HG03378 (cell line): Measurements from ENCODE around the gene TSPEAR.
"Not testable (repeated sequence)": the region's sequence is repeated elsewhere in the genome, so short reads cannot be mapped to it uniquely, and the experiment has no call there.

Experiments
- ATAC-seq: cut with Tn5 transposase; IDR thresholded peaks from one replicate; pipeline ENCODE4 v1.9.1; 2021; ENCODE audit warnings: mild to moderate bottlenecking, moderate library complexity; ENCODE audit not compliant: unreplicated experiment

TSPEAR gene

DNA sequence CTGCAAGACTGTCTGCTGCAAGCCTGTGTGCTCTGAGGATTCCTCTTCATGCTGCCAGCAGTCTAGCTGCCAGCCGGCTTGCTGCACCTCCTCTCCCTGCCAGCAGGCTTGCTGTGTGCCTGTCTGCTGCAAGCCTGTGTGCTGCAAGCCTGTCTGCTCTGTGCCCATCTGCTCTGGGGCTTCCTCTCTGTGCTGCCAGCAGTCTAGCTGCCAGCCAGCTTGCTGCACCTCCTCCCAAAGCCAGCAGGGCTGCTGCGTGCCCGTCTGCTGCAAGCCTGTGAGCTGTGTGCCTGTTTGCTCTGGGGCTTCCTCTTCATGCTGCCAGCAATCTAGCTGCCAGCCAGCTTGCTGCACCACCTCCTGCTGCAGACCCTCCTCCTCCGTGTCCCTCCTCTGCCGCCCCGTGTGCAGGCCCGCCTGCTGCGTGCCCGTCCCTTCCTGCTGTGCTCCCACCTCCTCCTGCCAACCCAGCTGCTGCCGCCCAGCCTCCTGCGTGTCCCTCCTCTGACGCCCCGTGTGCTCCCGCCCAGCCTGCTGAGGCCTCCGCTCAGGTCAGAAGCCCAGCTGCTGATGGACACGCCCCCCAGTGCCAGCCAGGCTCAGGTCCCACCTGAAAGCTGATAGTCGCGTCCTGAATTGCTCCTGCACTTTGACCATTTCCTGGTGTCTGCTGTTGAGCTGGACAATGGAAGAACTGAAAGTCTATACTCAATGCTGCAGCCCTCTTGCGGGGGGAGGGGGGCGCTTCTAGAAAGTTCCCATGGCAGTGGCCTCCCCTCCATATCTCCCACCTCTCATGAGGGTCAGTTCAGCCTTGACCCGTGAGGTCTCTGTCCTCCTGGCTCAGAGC is 136.7 kb downstream of the TSPEAR start:
- ATAC-seq: no peak

GRCh38 chr21:44573630-44574456 is 137.5 kb downstream of the TSPEAR start, which contains the start of gene KRTAP10-4:
Gene KRTAP10-4, plus strand, starts transcription at chr21:44573729. Its CDS starts 30 bp downstream, at chr21:44573759.
- not testable (repeated sequence) for ATAC-seq

DNA sequence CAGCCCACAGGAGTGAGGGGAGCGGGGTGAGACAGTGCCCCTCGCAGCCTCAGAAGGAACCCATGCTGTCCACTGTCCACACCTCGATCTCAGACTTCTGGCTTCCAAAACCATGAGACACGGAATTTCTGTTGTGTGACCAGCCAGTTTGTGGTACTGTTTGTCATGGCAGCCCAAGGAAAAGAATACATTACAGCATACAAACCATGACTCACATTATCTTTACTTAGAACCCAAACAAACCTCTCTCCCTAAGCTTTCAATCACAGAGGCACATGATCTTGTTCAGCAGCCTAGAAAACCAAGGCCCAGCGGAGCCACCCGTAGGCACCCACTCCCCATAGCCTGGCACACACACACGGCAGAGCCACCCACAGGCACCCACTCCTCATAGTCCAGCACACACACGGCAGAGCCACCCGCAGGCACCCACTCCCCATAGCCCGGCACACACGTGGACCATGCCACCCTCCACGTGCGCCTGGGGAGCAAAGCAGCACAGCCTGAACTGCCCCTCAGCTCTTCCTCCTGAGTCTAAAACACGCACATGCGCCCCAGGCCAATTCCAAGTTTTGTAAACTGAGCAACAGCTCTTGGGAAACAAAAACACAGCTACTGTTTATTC is 138.3 kb downstream of the TSPEAR start:
- no peak for ATAC-seq

DNA sequence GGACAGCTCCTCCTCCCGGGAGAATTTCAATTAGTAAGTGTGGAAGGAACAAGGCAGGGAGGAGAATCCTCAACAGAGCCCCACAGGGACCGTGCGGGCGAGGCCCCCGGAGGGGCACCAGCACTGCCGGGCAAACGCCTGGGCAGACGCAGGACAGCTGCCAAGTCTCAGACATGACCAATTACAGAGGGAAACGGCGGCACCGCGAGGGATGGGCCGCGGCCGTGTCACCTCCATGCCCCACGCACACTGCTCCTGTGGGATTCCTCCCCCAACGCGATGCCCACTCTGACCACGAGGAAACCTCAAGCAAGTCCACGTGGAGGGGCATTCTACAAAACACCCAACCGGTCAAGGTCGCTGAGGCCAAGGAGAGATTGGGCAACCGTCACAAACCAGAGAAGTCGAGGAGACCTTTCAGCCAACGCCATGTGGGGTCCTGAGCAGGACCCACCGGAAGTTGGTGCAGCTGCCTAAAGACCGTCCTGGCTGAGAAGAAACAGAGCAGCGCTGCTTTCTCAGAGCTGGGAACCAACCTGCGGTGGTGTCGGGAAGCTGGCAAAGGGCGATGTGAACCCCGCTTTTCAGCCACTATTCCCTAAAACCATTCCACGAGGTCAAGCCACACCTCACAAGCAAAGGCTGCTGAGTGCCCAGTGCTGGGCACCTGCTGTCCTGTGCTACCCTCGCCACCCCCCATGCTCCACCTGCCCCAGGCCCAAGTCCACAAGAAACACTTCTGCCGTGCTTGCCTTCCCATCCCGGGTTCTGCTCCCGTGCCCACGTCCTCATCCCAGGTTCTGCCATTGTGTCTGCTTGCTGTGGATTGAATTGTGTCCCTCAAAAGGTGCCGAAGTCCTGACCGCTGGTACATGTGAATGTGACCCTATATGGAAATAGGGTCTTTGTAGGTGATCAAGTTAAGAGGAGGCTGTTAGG is 139.3 kb downstream of the TSPEAR start:
- ATAC-seq: no peak

DNA sequence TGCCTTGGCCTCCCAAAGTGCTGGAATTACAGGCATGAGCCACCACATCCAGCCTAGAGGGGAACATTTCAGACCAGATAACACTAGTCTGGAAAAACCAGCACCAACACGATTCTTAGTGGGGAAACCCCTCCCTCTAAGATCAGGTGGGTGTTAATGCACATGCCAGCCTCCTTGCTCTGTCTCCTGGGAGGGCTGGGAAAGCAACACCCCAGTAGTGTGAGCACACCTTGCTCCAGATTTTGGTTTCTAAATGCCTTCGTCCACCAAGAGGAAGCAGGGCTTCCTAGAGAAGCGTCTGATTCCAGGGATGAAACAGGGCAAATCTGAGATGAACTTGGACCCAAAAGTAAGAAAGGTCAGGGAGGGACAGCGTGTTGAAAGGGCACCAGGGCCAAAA is 140.1 kb downstream of the TSPEAR start:
- ATAC-seq: no peak

DNA sequence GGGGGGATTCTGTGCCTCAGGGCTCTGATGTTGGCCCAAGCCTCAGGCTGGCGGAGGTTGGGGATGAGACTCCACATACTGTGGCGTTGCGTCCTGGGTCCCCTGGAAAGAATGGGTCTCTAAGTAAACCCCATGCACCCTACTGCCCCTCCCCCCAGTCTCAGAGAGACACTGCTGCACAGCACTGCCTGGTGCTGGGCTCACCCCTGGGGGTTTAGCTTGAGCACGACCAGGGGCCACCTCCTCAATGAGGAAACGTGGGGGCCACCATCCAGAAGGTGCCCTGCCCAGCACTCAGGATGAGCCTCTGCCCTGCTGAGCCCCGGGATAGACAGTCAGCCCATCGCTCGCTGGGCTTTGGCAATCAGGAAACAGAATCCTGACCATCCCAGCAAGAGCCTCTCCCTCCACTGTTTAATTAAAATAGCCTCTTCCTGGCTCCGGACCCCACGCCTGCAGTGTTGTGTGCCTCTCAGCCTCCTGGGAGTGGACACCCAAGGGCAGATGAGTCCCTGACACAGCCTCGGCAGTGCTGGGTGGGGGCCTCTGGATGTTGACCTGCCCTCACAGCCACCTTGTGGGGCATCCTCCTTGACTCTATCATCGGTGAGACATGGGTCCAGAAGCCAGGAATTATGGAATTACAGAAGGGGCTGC is 141.4 kb downstream of the TSPEAR start:
- no peak for ATAC-seq

GRCh38 chr21:44568667-44569556 is 142.5 kb downstream of the TSPEAR start:
- no peak for ATAC-seq

- no peak for ATAC-seq
These were observed 143.1 kb downstream of the TSPEAR start for GRCh38 chr21:44568261-44568660.

DNA sequence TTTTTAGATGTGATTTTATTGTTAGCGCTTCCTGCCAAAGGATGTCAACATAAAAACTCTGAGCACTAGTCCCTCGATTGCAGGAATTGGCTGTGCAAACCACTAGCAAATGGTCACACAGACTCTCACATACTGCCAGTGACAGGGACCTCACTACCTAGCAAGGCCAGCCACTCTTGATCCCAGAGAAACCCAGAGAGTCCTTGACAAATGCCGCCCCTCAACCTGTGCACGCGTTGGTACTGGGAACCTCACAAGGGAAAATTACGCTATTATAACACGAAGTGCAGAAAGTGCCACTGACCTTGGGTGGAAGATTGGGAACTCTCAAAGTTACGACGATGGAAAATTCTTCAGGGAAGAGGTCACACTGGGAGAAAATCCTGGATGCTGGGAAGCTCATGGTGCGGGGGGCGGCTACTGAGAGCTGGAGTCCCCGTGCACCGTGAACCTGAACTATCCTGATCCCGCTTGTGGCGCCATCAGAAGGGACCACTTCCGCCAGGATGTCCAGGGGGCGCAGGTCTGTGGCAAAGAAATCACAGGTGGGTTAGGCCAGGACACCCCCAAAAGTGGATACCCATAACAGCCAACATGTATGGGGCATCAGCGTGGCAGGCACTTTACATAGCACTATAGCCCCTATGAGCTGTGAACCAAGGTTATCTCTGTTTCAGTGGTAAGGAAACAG is 143.7 kb downstream of the TSPEAR start:
- no peak for ATAC-seq

DNA sequence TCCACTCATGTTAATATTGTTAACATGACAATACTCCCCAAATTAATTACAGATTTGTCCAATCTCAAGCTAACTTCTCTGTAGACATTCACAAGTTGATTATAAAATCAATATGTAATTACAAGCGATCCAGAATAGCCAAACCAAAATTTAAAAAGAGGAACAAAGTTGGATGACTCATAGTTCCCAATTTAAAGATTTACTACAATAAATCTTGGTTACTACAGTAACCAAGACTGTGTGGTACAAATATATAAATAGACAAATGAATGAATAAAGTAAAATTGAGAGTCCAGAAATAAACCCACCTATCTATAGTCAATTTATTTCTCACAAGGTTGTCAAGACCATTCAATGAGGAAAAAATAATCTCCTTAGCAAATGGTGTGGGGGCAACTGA is 145.0 kb downstream of the TSPEAR start:
- no peak for ATAC-seq

DNA sequence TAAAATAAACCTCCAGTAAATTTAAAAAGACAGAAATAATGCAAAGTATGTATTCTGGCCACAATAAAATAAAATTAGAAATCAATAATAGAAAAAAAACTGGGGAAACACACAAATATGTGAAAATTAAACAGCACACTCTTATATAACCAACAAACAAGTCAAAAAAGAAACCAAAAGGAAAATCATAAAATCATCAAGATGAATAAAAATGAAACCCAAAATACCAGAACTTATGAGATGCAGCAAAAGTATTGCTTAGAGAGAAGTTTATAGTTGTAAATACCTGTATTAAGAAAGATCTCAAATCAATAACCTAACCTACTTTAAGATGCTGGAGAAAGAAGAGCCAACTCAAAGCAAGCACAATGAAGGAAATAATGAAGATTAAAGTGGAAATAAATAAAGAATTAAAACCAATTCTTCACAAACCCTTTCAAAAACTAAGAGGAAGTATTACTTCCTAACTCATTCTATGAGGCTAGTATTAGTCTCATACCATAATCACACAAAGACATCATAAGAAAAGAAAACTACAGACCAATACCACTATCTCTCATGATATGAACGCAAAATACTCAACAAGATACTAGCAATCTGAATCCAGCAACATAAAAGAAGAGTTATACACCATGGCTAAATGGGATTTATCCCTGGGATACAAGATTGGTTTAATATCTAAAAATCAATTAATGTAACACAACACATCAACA is 146.3 kb downstream of the TSPEAR start:
- no peak for ATAC-seq

DNA sequence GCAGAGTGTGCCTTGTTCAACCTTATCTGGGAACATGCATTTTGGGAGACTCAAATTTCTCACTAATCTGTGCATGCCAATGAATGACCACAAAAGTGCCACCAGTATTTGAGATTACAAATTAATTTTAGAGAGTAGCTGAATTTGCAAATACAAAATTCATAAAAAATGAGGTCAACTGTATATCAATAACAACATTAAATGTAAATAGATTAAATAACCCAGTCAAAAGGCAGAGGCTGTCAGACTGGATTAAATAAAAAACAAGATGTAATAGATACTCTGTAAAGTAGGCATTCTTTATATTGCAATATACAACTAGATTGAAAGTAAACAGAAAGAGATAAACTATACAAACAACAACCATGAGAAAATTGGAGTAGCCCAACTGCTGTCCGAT is 147.3 kb downstream of the TSPEAR start:
- no peak for ATAC-seq

- no peak for ATAC-seq
These were observed 152.7 kb downstream of the TSPEAR start, which contains the start of gene KRTAP10-3 for GRCh38 chr21:44558695-44559094. Gene KRTAP10-3, minus strand, starts transcription at chr21:44558795. Its CDS starts 80 bp downstream, at chr21:44558715.

DNA sequence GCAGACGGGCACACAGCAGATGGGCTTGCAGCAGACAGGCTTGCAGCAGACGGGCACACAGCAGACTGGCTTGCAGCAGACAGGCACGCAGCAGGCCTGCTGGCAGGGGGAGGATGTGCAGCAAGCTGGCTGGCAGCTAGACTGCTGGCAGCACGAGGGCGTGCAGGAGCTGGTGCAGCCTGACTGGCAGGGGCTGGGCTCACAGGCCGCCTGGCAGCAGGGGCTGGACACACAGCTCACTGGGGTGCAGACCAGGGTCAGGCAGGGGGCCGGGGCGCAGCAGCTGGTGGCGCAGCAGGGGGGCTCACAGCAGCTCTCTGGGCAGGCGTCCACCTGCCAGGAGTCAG is 153.1 kb downstream of the TSPEAR start:
- ATAC-seq: not testable (repeated sequence)

DNA sequence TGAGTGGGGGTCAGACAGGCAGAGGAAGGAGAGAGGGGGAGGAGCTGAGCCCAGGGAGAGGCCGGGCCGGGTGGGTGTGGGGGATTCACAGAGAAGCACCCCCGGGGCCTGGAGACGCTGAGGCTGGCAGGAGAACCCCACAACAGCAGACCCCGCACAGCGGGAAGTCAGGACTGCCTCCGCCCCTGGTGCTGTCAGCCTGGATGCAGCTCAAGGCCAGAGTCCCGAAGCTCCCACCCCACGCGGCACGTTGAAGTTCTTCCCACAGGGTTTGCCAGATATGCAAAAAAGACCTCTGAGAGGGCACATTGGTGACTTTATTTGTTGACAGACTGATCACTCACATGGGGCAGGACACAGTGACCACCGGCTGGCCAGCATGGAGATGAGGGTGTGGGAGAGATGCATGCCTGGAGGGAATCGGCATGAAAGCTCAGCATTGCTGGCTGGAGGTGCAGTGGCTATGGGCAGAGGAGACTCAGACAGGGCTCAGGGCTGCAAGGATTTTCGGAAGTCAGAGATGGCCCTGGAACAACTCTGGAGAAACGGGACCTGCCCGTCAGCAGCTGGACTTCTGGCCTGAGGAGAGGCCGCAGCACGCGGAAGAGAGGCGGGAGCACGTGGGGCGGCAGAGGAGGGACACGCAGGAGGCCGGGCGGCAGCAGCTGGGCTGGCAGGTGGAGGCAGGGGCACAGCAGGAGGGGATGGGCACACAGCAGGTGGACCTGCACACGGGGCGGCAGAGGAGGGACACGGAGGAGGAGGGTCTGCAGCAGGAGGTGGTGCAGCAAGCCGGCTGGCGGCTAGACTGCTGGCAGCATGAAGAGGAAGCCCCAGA is 153.7 kb downstream of the TSPEAR start:
- no peak for ATAC-seq

- ATAC-seq: no peak
These were observed 154.5 kb downstream of the TSPEAR start for GRCh38 chr21:44556879-44557278.
